ENCODE measurements around the gene MINDY1. TPM values are rescaled to one million over a fixed set of nuclear protein-coding genes. Genes with fewer than 3 reads are reported as not detected.

The MINDY1 gene
- 15.4 TPM for total RNA-seq

GRCh38 chr1:151006327-151007052 lies at the start of gene MINDY1:
TSS of gene MINDY1 (minus strand) at chr1:151006902. CDS start at chr1:151002617, 4,285 bp downstream.
- DNase-seq = peak; percentile 94

GRCh38 chr1:151056149-151056548 lies 49.4 kb upstream of the MINDY1 start:
- DNase-seq = no peak

- DNase-seq = no peak
Measured at GRCh38 chr1:151055581-151055980, 48.9 kb upstream of the MINDY1 start.

- DNase-seq = no peak
Measured at GRCh38 chr1:151054971-151055547, 48.4 kb upstream of the MINDY1 start.

- no peak for DNase-seq
Measured at GRCh38 chr1:151051356-151052009, 44.8 kb upstream of the MINDY1 start.

- DNase-seq = no peak
Measured at GRCh38 chr1:151050051-151050688, 43.5 kb upstream of the MINDY1 start.

- no peak for DNase-seq
Measured at GRCh38 chr1:151049458-151049857, 42.8 kb upstream of the MINDY1 start.

- DNase-seq = no peak
Measured at GRCh38 chr1:151048645-151049032, 41.9 kb upstream of the MINDY1 start.

GRCh38 chr1:151047925-151048644 lies 41.4 kb upstream of the MINDY1 start:
- DNase-seq = peak; percentile 80

GRCh38 chr1:151047591-151047924 lies 40.9 kb upstream of the MINDY1 start, which contains the start of gene C1orf56:
TSS of gene C1orf56 (plus strand) at chr1:151047751. CDS start at chr1:151047848, 97 bp downstream.
- DNase-seq = peak; percentile 84

GRCh38 chr1:151043163-151043562 lies 36.5 kb upstream of the MINDY1 start:
- DNase-seq = no peak

GRCh38 chr1:151039521-151039920 lies 32.8 kb upstream of the MINDY1 start:
- no peak for DNase-seq

- DNase-seq = no peak
Measured at GRCh38 chr1:151037032-151037431, 30.3 kb upstream of the MINDY1 start.

- DNase-seq = no peak
Measured at GRCh38 chr1:151036356-151036755, 29.7 kb upstream of the MINDY1 start, which contains the start of gene BNIPL. TSS of gene BNIPL (plus strand) at chr1:151036586. CDS start at chr1:151036726, 140 bp downstream.

- DNase-seq = no peak
Measured at GRCh38 chr1:151035167-151035566, 28.5 kb upstream of the MINDY1 start.

- DNase-seq = no peak
Measured at GRCh38 chr1:151032164-151032563, 25.5 kb upstream of the MINDY1 start.

GRCh38 chr1:151026460-151026859 lies 19.8 kb upstream of the MINDY1 start:
- no peak for DNase-seq

GRCh38 chr1:151024540-151025146 lies 17.9 kb upstream of the MINDY1 start:
- peak; percentile 83 for DNase-seq

GRCh38 chr1:151013518-151013917 lies 6.8 kb upstream of the MINDY1 start:
- DNase-seq = peak; percentile 57

- DNase-seq = no peak
Measured at GRCh38 chr1:151012684-151013471, 6.2 kb upstream of the MINDY1 start.

Data from tongue (tissue), 2 donors.